OCI-LY3 (cell line): Measurements from ENCODE around the gene SPAG8.

Experiments
- H2AFZ ChIP-seq: fragments of 200-600, 300-600 bp; shearing (Covaris generic); 2 replicates; pipeline ENCODE4 v1.6.0; 2014; ENCODE audit warnings: antibody characterized with exemption, low read depth, low read length
- H3K27ac ChIP-seq: fragments of 200-600, 300-600 bp; sonication (generic); 2 replicates; pipeline ENCODE4 v1.5.1; 2014; ENCODE audit warnings: mild to moderate bottlenecking, low read length, moderate library complexity, mixed read lengths
- H3K27me3 ChIP-seq: fragments of 200-600, 300-600 bp; sonication (generic); 2 replicates; pipeline ENCODE4 v1.6.1; 2014; ENCODE audit warnings: low read depth, low read length, mixed read lengths
- H3K36me3 ChIP-seq: fragments of 200-600, 300-600 bp; sonication (generic); replicated peaks from 2 replicates; pipeline ENCODE3; 2014; ENCODE audit warnings: low read depth, low read length, mixed read lengths
- H3K4me1 ChIP-seq: fragments of 300-600, 200-600 bp; sonication (generic); 2 replicates; pipeline ENCODE4 v1.6.1; 2014; ENCODE audit warnings: low read length, mixed read lengths
- H3K4me2 ChIP-seq: fragments of 200-600, 300-600 bp; sonication (generic); 2 replicates; pipeline ENCODE4 v1.6.1; 2014; ENCODE audit warnings: low read length, mixed read lengths
- H3K4me3 ChIP-seq: fragments of 300-600, 200-600 bp; sonication (generic); 2 replicates; pipeline ENCODE4 v1.5.1; 2014; ENCODE audit warnings: antibody characterized with exemption, mild to moderate bottlenecking, low read length, moderate library complexity
- H3K79me2 ChIP-seq: fragments of 300-600, 200-600 bp; shearing (Covaris generic); 2 replicates; pipeline ENCODE4 v1.6.1; 2014; ENCODE audit warnings: mild to moderate bottlenecking, low read length, mixed read lengths
- H3K9ac ChIP-seq: fragments of 300-600, 200-600 bp; shearing (Covaris generic); 2 replicates; pipeline ENCODE4 v1.6.0; 2014; ENCODE audit warnings: mild to moderate bottlenecking, low read length, moderate library complexity
- H3K9me3 ChIP-seq: fragments of 200-600, 300-600 bp; shearing (Covaris generic); 2 replicates; pipeline ENCODE4 v1.6.1; 2014; ENCODE audit warnings: low read length, mixed read lengths; ENCODE audit not compliant: insufficient read depth
- H4K20me1 ChIP-seq: fragments of 200-600, 300-600 bp; sonication (generic); 2 replicates; pipeline ENCODE4 v1.6.1; 2016; ENCODE audit warnings: low read length, mixed read lengths; ENCODE audit not compliant: insufficient read depth
- CTCF ChIP-seq: fragments of 200-600, 300-600 bp; sonication (generic); IDR thresholded peaks from 2 replicates; pipeline ENCODE4 v1.5.1; 2014; ENCODE audit warnings: antibody characterized with exemption, low read length, low read depth
- EZH2phosphoT487 ChIP-seq: fragments of 200-600 bp; shearing (Covaris generic); IDR thresholded peaks from 2 replicates; pipeline ENCODE4 v1.6.1; 2018; ENCODE audit warnings: antibody characterized with exemption, mixed run types, low read depth

SPAG8 gene

GRCh38 chr9:35763803-35764202, 48.3 kb downstream of the SPAG8 start:
- H3K27ac ChIP-seq = no peak overlapping the region
- no peak overlapping the region for H3K9ac ChIP-seq
- H3K4me1 ChIP-seq = peaks cover 20% of the 10 kb centered on the region
- no peak overlapping the region for H2AFZ ChIP-seq
- H3K9me3 ChIP-seq = no peaks in the 10 kb centered on the region
- H3K4me2 ChIP-seq = no peak overlapping the region
- H3K36me3 ChIP-seq = peaks cover 7% of the 10 kb centered on the region
- no peak for TF ChIP-seq EZH2phosphoT487
- no peak for TF ChIP-seq CTCF
- H3K79me2 ChIP-seq = peaks cover 15% of the 10 kb centered on the region
- no peaks in the 10 kb centered on the region for H4K20me1 ChIP-seq
- no peak overlapping the region for H3K4me3 ChIP-seq
- H3K27me3 ChIP-seq = no peaks in the 10 kb centered on the region

- TF ChIP-seq EZH2phosphoT487 (no peak), CTCF (no peak)
- no peak overlapping the region for H3K27ac ChIP-seq
- no peak overlapping the region for H3K4me2 ChIP-seq
- H3K27me3 ChIP-seq = no peaks in the 10 kb centered on the region
- H3K79me2 ChIP-seq = peaks cover 21% of the 10 kb centered on the region
- peaks cover 26% of the 10 kb centered on the region for H3K4me1 ChIP-seq
- no peak overlapping the region for H2AFZ ChIP-seq
- no peak overlapping the region for H3K9ac ChIP-seq
- H3K9me3 ChIP-seq = no peaks in the 10 kb centered on the region
- no peaks in the 10 kb centered on the region for H4K20me1 ChIP-seq
- peaks cover 7% of the 10 kb centered on the region for H3K36me3 ChIP-seq
- no peak overlapping the region for H3K4me3 ChIP-seq
Measured at GRCh38 chr9:35763181-35763580, 48.9 kb downstream of the SPAG8 start.

GRCh38 chr9:35760651-35761050, 51.4 kb downstream of the SPAG8 start:
- Histone ChIP-seq H4K20me1 (no peaks in the 10 kb centered on the region), H3K27me3 (no peaks in the 10 kb centered on the region), H3K79me2 (peaks cover 32% of the 10 kb centered on the region), H3K36me3 (peaks cover 7% of the 10 kb centered on the region), H2AFZ (no peak overlapping the region), H3K4me1 (peaks cover 33% of the 10 kb centered on the region), H3K4me3 (no peak overlapping the region), H3K9ac (no peak overlapping the region), H3K4me2 (no peak overlapping the region), H3K9me3 (no peaks in the 10 kb centered on the region), H3K27ac (no peak overlapping the region)
- TF ChIP-seq EZH2phosphoT487 (no peak), CTCF (no peak)

- Histone ChIP-seq H3K27me3 (no peaks in the 10 kb centered on the region), H4K20me1 (no peaks in the 10 kb centered on the region), H3K4me3 (no peak overlapping the region), H3K9me3 (no peaks in the 10 kb centered on the region), H3K9ac (no peak overlapping the region), H3K4me1 (peaks cover 34% of the 10 kb centered on the region), H2AFZ (no peak overlapping the region), H3K79me2 (peaks cover 32% of the 10 kb centered on the region), H3K4me2 (no peak overlapping the region), H3K27ac (no peak overlapping the region), H3K36me3 (peaks cover 11% of the 10 kb centered on the region)
- TF ChIP-seq EZH2phosphoT487 (no peak), CTCF (0 out of 2 replicates have a peak, but pooled peaks have one; percentile 15)
Measured at GRCh38 chr9:35759795-35760194, 52.3 kb downstream of the SPAG8 start.
